NCI-H510A (cell line): ENCODE measurements around the gene FBXW4.

Experiments
- DNase-seq: peaks from one replicate; lab custom pipeline; 2025; lab: John Stamatoyannopoulos, UW

The FBXW4 gene

DNA sequence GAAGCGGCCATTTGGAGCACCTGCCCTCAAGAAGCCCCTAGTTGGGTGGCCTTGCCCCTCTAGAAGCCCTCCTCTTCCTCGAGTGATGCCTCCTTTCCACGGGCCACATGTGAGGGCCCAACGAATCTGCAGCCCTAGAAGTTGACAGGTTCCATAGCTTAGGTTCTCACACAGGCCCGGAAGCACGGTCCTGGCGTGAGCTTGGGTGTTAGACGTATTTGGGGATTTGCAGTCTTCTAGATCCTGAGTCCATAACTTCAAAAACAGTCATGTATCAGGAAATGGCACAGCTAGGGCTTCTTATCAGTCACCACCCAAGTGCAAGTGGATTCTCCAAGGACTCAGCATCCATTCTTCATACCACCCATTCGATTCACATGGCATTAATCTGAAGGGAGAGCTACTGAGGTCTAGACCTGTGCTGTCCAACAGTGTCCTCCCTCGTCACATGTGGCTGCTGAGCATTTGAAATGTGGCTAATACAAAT is 477 bp upstream of the FBXW4 start:
- no peak for DNase-seq

DNA sequence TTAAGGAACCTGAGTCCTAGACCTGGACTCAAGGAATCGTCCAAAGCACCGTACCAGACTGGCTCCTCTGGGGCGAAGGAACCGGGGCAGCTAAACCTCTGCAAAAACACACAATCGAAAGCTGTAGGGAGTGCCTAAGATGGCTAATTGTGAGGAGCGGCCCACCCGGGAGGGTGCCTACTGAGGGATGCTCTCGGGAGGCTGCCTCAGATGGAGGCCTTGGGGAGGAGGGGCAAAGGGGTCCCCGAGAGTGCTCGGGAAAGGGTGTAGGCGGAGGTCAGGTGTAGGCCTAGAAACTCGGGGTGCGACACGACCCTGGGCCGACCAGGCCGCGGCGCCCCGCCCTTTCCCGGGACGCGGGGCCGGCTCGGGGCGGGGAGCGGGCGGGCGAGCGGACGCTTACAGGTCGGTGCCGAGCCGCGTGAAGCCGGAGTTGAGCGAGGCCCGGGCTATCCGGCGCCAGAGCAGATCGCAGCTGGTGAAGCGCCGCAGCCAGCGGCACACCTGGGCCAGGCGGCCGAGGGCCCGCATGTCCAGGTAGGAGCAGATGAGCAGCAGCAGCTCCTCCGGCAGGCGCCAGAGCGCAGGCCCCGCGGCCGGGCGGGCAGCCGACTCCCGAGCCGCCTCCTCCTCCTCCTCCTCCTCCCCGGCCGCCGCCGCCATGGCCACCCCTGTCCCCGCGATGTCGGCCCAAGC is 844 bp downstream of the FBXW4 start:
- DNase-seq, result peak; percentile 29

DNA sequence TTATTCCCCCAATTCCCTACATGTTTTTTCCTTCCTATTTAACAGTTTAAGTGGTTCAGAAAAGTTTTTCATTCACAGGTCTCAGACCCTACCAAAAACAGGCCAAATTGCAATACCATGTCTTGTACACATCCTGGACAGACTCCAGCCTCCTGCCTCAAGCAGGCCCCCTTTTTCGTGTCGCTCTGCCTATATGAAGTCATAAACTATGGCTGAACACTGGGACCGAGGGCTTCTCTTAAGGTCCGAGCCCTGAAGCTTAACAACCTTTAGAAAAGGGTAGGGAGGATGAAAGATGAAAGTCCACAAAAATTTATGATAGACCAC is 1.4 kb downstream of the FBXW4 start:
- DNase-seq, result peak; percentile 25

DNA sequence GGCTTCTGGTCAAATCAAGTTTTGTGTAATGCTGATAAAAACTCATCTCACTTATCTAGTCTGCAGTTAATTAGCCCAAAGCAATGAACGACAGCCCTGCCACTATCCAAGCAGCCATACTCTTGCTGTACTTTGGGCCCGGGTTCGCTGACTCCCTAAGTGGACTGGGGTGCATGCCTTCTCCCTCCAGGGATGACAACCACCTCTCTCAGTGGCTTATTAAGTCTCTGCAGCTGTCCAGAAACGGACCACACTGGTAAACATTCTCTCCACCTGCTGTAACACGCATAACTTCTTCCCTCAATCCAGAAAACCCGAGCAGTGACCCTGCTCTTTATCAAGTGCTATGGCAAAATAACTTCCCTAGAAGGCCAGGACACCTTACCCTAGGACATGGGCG is 3.9 kb downstream of the FBXW4 start:
- DNase-seq, result no peak

DNA sequence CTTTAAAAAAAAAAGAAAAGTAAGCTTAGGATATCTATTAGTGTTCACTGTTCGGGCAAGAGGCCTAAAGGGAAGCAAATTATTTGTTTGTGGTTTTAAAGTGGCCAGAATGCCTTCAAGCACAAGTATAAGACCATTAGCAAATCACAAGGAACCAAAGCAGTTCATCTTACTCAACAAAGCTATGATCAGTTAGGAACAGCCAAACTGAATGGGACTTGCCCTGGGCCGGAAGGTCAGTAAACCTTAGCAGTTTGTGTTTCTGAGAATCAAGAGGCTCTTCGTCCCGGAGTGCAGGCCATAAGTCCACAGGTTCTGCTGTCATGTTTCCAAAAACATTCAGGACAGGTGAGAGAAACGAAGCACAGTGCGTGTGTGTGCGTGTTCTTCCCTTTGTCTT is 4.5 kb downstream of the FBXW4 start:
- DNase-seq, result no peak

DNA sequence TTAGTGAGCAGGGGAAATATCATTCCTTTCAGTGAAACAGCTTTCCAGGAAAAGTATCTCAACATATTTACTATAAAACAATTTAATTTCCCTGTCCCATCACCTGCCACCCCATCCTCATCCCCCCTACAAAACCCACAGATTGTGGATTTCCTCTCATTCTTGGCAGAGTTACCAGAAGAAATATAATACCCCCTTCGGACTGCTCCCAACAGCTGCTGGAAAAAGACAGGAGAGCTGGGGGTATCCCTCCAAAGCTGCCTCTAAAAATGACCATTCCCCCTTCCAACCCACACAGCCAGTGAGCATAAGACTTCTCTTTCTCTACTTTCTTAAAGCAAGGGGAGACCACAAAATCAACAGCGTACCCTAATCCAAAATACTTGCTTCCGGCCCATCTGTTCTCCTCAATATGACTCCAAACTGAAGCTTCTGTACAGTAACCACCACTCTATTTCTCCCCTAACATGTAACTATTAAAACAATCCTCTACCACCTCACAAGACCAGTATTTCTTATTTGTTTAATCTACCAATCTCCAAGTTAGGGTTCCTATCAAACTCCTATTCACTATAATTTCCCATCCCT is 7.8 kb downstream of the FBXW4 start:
- no peak for DNase-seq

DNA sequence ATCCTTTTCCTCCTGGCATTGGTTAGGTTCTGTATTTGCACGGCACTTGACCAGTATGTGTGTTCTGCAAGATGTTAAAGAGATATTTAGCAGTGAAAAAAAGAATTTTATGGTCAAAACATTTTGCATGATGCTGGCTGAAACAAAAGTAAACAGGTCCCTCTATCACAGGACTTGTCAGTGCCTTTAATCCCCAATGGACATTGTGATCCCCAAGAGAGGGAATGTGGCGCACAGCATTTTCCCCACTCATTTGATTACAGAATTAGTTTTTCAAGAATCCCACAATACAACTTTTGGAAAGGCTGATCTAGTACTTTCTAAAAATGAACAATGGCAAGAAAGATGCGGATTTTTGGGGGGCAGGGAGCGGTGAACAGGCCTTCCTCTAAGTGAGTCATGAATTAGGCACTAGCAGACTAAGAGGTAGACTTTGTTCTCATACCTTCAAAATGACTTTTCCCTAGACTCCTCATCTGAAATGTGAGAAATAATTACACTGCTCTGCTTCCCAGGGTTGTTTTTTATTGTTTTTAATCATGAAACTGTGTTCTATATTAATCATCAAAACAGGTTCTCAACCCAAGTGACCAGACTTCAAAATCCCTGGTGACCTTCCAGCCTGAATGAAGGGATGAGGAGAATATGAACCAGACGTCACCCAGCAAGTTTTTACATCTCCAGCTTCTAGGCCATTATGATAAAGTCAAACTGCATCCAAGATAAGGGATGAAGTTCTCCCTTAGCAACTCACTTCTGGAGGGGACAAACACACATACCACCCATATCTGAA is 8.6 kb downstream of the FBXW4 start:
- DNase-seq, result no peak

DNA sequence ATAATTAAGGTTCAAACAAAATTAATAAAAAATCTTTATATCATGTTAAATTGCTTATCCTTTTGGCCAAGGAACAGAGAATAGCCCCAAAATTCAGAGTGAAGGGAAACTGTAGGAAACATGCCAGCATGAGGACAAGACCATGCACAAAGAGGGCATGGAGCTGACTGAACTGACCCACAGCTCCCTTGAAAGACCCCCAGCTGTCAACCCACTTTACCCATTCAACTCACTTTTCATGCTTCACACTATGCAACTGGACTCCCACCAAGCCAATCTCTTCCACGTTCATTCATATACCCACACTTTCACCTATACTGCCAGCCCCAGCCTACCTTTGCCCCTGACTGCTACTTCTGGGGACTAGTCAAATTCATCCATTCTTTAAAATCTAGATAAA is 10.2 kb downstream of the FBXW4 start:
- no peak for DNase-seq

DNA sequence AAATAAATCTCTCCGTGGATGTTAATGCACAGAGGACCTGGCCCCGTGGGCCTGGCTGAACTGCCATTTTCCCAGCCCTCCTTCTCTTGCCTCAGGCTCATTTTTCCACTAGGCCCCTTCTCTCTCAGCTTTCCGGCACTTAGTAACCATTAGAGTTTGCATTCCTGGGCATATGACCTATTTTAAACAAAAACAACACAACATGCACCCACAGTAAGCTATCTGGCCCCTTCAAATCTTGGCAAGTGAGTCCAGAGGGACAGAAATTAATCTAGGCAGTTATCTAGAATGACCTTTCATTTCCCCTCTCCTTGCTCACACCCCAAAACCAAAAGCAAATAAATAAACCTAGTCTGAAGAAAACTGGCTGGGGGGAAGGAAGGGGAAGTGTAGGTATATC is 11.7 kb downstream of the FBXW4 start:
- DNase-seq, result no peak

DNA sequence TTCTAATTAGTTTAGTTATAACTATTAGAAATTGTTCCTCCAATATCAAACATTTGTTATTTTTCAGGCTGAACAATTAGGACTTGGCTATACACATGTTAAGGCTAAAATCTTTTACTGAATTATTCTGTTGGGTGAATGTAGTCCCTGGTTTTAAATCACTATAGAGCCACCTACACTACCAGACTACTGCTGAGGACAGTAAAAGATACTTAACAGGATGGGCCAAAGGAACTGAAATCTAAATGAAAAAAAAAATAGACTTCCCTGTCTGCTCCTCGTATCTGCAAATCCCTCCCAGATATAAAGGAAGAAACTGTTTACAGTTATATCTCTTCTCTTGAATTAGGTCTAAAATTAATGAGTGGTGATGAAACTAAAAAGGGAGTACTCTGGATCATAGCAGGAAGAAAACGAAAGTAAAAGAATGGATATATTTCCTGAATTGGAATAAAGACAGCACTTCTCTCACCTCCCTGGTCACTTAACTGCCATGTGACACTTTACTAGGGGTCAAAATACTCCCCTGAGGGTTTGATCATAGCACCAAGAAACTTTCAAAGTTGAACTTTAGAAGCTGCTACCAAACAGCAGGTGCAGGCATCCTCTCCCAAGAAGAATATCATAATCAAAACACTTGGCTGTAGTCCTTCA is 12.7 kb downstream of the FBXW4 start:
- DNase-seq, result no peak

DNA sequence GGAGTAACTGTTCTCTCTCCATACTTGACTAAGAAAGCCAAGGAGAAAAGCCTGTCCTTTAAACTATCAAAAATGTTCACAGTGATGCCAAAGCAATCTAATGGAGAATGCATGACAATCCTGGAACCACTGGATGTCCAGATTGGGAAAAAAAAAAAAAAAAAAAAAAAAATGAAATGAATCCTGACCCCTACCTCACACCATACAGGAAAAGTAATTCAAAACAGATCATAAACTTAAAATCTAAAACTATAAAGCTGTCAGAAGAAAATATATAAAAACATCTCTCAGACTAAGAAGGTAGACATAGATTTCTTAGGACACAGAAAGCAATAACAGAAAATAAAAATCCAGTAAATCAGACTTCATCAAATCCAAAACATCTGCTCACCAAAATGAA is 18.4 kb downstream of the FBXW4 start:
- no peak for DNase-seq

DNA sequence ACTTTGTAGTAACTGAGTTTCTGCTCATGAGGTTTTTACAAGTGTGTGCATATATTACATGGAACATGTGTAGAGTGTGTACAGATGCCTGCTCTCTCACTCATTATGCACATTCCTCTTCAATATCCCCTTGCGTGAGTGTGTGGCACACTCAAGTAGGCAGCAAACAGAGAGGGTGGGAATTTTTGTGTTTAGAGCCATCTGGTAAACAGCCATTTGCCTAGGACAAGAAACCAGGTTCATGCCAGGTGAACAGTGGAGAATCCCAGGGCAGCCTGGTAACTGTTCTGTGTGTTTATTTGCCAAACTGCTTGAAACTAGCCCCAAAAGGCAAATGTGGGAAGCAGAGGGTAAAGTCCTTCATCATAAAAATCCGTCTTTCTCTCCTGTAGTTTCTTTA is 19.9 kb downstream of the FBXW4 start:
- DNase-seq, result no peak

DNA sequence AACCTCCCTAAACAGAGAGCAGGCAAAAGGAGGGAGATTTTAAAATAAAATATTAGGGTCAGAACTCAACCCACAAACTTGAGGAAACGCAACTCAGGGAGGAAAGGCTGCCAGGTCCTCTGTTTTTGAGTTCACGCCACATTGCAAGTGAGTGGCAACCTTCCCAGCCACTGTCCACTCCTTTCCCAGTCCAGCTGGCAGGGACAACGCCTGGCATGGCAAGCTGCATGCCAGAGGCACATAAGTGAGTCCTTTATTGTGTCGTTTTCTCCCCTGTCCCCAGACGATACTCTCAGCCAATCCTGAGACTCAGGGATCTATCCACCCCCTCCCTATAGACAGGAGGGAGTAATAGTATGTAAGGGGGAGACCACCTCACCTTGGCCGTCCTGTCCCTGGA is 22.4 kb downstream of the FBXW4 start:
- DNase-seq, result no peak

DNA sequence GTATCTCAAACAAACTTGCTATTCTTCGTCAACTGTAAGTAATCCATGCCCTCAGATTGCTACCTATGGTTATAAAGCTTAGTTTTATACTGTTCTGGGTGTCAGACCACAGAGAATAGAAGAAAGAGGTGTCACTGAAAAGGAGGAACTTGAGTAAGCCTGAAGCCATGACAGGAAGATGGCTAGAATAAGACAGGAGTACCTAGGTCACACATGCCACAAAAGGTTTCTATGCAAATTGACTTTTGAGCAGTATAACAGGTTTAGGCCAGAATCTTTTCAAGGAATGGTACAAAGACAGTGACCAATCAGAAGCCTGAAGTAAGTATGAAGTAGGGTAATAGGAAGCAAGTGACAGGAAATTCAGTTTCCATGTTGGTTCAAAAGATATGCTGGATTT is 23.5 kb downstream of the FBXW4 start:
- DNase-seq, result no peak

DNA sequence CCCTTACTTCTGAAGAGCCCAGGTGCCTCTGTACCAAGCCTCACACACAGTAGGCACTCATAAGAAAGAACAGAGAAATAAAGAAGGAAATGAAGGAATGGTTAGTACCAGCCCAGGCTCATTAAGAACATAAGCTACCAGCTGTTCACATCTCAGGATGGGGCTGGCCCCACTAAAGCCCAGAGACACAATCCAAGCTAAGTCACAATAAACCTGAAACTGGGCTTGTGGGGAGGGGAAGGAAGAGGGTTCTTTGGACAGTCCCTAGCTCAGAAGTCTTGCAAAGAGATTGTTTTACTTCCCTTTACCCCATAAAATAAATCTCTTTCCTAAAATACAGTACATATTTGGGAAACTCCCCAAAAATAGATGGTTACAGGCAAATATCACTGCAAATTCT is 24.3 kb downstream of the FBXW4 start:
- no peak for DNase-seq

DNA sequence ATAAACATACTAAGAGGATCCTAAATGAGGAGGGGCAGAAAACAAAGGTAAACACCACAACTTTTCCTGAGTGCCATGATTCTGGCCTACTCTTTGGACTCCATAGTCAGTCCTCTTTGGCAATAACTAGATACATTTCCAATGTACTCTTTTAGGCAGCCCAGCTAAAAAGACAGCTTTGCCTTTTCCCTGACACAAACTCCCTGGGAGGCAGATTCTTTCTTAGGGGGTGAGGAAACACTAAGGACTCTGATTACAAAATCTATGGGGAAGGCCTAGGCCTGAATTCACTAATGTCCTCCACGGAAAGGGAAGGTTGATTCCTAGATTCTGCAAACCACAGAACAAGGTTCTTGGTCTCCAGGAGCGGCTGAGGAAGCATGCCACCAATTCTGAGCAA is 25.8 kb downstream of the FBXW4 start:
- DNase-seq, result no peak

DNA sequence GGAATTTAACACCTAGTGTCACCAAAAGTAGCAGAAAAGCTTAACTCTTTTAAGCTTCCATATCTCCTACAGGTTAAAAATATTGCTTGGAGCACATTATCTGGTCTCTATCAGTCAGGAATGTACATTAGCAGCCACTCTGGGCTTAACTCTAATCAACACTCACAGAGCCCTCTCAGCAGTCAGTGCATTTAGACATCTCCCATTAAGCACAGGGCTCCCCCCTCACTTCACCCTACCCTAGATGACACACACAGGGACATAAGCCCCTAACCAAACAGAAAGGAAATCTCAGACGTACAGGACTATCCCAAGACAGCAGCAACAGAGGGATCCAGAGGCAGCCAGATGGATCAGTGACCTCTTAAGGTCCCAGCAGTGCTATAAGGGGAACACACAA is 26.4 kb downstream of the FBXW4 start:
- no peak for DNase-seq

DNA sequence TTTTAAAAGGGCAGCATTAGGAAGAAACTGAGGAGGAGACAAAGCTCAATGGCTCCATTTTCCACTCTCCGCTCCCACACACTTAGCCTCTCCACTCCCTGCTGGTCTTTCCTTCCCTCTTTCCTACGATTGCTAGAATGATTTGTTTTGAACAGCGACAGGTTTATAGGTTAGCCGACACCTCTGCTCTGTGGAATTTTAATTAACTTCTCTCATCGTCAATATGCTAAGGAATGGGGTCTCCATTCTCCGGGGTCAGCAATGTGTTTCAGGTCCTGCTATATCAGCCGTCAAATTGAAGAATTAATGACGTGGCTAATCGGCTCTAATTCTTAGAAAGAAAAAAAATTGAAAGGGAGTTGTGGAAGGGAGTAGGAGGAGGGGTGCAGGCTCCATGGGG is 28.9 kb downstream of the FBXW4 start:
- no peak for DNase-seq

DNA sequence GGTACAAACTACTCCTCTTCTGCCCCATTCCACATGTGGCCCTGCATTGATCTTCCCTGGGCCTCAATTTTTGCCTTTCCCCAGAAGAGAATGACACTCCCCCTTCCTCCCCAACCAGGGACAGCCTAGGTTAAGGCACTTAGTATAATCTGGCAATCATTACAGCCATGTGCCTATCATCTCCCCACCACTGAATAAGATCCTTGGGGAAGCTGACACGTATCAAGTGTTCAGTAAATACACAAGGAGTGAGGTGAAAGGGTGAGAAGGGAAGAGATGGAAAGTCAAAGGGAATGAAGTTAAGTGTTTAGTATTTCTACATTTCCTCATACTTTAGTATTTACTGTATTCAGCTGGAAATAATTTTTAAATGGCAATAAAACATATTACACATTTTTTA is 31.9 kb downstream of the FBXW4 start:
- no peak for DNase-seq

DNA sequence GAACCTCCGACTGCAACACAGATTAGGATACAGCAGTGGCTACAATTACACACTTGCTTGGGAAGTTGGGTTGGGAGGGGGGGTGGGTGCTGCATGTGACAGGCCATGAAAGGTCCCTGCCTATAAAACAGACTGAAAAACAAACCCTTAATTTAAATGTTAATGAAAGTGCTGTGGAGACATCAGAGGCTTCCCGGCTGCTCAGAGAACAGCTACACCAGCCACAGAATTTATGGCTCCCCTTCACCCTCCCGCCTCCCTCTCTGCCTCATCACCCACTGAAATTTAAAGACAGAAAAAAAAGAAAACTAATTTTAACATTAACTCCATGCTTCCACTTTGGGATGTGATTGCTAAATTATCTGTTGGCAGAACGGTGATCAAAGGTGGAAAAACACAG is 34.7 kb downstream of the FBXW4 start:
- no peak for DNase-seq

DNA sequence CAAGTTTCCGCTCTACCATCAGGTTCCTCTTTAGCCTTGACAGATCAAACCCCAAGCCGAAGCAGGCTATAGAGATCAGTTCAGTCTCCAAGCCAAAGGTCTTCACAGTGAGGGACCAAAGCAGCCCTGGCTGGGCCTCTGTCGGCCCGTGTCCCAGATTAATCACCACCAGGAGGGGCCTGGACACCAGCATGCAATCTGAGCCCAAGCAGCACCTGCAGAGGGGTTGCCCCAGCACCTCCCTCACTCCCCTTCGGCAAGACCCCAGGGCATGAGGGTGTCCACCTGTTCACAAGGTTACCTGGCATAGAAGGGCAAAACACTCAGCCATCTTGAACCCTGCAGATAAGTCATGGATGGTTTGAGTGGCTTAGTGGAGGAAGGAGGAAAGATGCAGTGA is 36.0 kb downstream of the FBXW4 start:
- no peak for DNase-seq

DNA sequence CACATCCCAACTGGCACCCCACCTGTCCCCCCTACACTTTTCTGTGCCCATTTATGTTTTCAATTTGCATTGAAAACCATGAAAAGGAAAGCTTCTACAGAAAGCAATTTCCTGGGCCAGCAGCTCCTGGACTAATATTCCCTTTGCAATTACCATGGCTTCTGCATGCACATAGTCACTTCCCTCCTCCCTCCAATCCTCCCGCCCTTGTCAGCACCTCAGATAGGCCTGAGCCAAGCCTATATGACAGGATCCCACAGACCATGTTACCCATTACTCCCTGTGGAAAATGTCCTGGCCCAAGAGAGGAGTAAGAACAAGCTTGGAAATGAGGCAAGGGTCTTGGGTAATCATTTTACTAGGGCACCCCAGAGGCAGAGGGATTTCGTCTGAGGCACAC is 38.1 kb downstream of the FBXW4 start:
- no peak for DNase-seq

DNA sequence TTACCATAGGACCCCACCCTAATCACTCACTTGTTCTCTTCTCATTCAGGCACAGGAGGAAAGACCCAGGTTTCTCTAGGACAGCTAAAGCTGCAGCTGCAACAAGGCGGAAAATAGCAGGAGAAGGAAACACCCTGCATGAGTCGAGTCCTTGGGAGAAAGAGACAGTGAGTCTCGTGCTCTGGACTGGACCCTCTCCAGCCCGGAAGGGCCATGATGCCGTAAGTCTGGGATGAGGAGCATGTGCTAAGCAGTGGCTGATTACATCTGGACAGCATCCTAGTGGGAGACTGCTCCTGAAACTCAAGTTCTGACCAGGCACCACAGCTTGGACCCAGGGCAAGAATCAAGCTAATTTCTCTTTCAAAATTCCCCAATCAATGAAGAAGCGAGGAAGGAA is 39.4 kb downstream of the FBXW4 start:
- no peak for DNase-seq
